Measurements from ENCODE around the gene NRBF2. TPM values are rescaled to one million over a fixed set of nuclear protein-coding genes. Genes with fewer than 3 reads are reported as not detected.
"Not testable (repeated sequence)": the region's sequence is repeated elsewhere in the genome, so short reads cannot be mapped to it uniquely, and the experiment has no call there.

Gene NRBF2
- 10 to 100 TPM; 13.1 to 15.6 TPM for total RNA-seq

- peak; percentile 97 for ATAC-seq (ENCODE audit: insufficient number of reproducible peaks, low FRiP score, low read depth)
- DNase-seq (ENCODE audit: low spot score) = peak; percentile 96
These were observed at the start of gene NRBF2 for GRCh38 chr10:63133056-63133820. Gene NRBF2, plus strand, starts transcription at chr10:63133328. Its CDS starts 143 bp downstream, at chr10:63133471.

GRCh38 chr10:63083406-63083805, 49.7 kb upstream of the NRBF2 start:
- not testable (repeated sequence) for ATAC-seq (ENCODE audit: insufficient number of reproducible peaks, low FRiP score, low read depth); H3K36me3 ChIP-seq; H3K4me3 ChIP-seq; H3K9me3 ChIP-seq; DNase-seq (ENCODE audit: low spot score); H3K4me1 ChIP-seq (ENCODE audit: control insufficient read depth in 1 of 2, low read depth in 2 of 2); H3K27ac ChIP-seq; H3K27me3 ChIP-seq (replicated peaks; ENCODE audit: insufficient read depth)

More at GRCh38 chr10:63133056-63133820, at the start of gene NRBF2:
- no peaks in the 10 kb centered on the region for H3K9me3 ChIP-seq
- H3K27me3 ChIP-seq (replicated peaks; ENCODE audit: insufficient read depth) = no peaks in the 10 kb centered on the region
- peak; percentile 8 for TF ChIP-seq CTCF (IDR thresholded peaks at IDR 0.05)
- peaks cover 14% of the 10 kb centered on the region in 2 donors for H3K4me1 ChIP-seq (ENCODE audit: control insufficient read depth in 1 of 2, low read depth in 2 of 2)
- no peaks in the 10 kb centered on the region for H3K36me3 ChIP-seq
- peak within 1 kb of the TSS; percentile 83 to 86 for H3K27ac ChIP-seq
- H3K4me3 ChIP-seq = peak within 1 kb of the TSS; percentile 86

- peak; percentile 71 for TF ChIP-seq CTCF (IDR thresholded peaks at IDR 0.05)
- ATAC-seq (ENCODE audit: insufficient number of reproducible peaks, low FRiP score, low read depth) (peak; percentile 55), DNase-seq (ENCODE audit: low spot score) (no peak)
- Histone ChIP-seq H3K27me3 (replicated peaks; ENCODE audit: insufficient read depth) (no peaks in the 10 kb centered on the region), H3K4me1 (ENCODE audit: control insufficient read depth in 1 of 2, low read depth in 2 of 2) (no peaks in the 10 kb centered on the region), H3K4me3 (no peak overlapping the region), H3K27ac (no peak overlapping the region), H3K9me3 (no peaks in the 10 kb centered on the region), H3K36me3 (no peaks in the 10 kb centered on the region)
These were observed 49.0 kb upstream of the NRBF2 start for GRCh38 chr10:63083904-63084689.

GRCh38 chr10:63084690-63085382, 48.3 kb upstream of the NRBF2 start:
- H3K4me3 ChIP-seq = no peak overlapping the region
- H3K27me3 ChIP-seq (replicated peaks; ENCODE audit: insufficient read depth) = no peaks in the 10 kb centered on the region
- DNase-seq (ENCODE audit: low spot score) (no peak), ATAC-seq (ENCODE audit: insufficient number of reproducible peaks, low FRiP score, low read depth) (no peak)
- no peaks in the 10 kb centered on the region for H3K9me3 ChIP-seq
- no peaks in the 10 kb centered on the region for H3K36me3 ChIP-seq
- no peak overlapping the region for H3K27ac ChIP-seq
- H3K4me1 ChIP-seq (ENCODE audit: control insufficient read depth in 1 of 2, low read depth in 2 of 2) = no peaks in the 10 kb centered on the region
- no peak for TF ChIP-seq CTCF (IDR thresholded peaks at IDR 0.05)

- Histone ChIP-seq H3K4me1 (ENCODE audit: control insufficient read depth in 1 of 2, low read depth in 2 of 2) (no peaks in the 10 kb centered on the region), H3K36me3 (no peaks in the 10 kb centered on the region), H3K4me3 (no peak overlapping the region), H3K9me3 (no peaks in the 10 kb centered on the region), H3K27me3 (replicated peaks; ENCODE audit: insufficient read depth) (no peaks in the 10 kb centered on the region), H3K27ac (no peak overlapping the region)
- no peak for DNase-seq (ENCODE audit: low spot score)
- no peak for ATAC-seq (ENCODE audit: insufficient number of reproducible peaks, low FRiP score, low read depth)
- no peak for TF ChIP-seq CTCF (IDR thresholded peaks at IDR 0.05)
These were observed 39.9 kb upstream of the NRBF2 start for GRCh38 chr10:63093227-63093626.
